ENCODE data around the gene PGPEP1. TPM values are rescaled to one million over a fixed set of nuclear protein-coding genes. Genes with fewer than 3 reads are reported as not detected.
"Not testable (repeated sequence)": the region's sequence is repeated elsewhere in the genome, so short reads cannot be mapped to it uniquely, and the experiment has no call there.

Gene PGPEP1
- total and polyA plus RNA-seq, 5 donors from 2014 or later, result 6.7 to 39.4 (median 8.2) TPM

- H3K4me3 Mint-ChIP-seq, result peak overlapping the region; percentile 89 to 95 (median 93)
- H3K27me3 ChIP-seq (ENCODE audit: control insufficient read depth, insufficient read depth, low read length), result no peaks in the 10 kb centered on the region
- H3K4me1 ChIP-seq (ENCODE audit: control insufficient read depth, insufficient read depth, low read length, poor library complexity, severe bottlenecking), result peaks cover 16% of the 10 kb centered on the region
- ATAC-seq (ENCODE audit: low read depth in 2 of 2), result peak; percentile 76 to 79
- peak overlapping the region; percentile 66 for H3K27ac ChIP-seq (ENCODE audit: insufficient read depth, low read length, poor library complexity, severe bottlenecking)
- no peaks in the 10 kb centered on the region for H3K9me3 ChIP-seq (ENCODE audit: control insufficient read depth in 2 of 2, low read length in 2 of 2)
- H3K36me3 ChIP-seq (ENCODE audit: control insufficient read depth, insufficient read depth, low read length), result peaks cover 2% of the 10 kb centered on the region
- H3K4me1 Mint-ChIP-seq, result peaks cover 5 to 32% (median 18%) of the 10 kb centered on the region in 4 donors
- H3K9me3 Mint-ChIP-seq, result peaks cover 0 to 1% (median 0%) of the 10 kb centered on the region in 7 donors
- peak overlapping the region; percentile 79 to 93 (median 91) for H3K27ac Mint-ChIP-seq
- DNase-seq, result peak; percentile 40 to 77 (median 43)
- no peaks in the 10 kb centered on the region for H3K27me3 Mint-ChIP-seq
- H3K36me3 Mint-ChIP-seq, result peaks cover 20% of the 10 kb centered on the region
- H3K4me3 ChIP-seq (ENCODE audit: low read depth, low read length), result peak overlapping the region; percentile 56
Measured at GRCh38 chr19:18340990-18341868, 831 bp downstream of the PGPEP1 start.

GRCh38 chr19:18342090-18342632 is 1.8 kb downstream of the PGPEP1 start:
- H3K4me3 Mint-ChIP-seq, result peak overlapping the region; percentile 89 to 95 (median 93)
- Histone ChIP-seq H3K36me3 (ENCODE audit: control insufficient read depth, insufficient read depth, low read length) (peaks cover 2% of the 10 kb centered on the region), H3K4me1 (ENCODE audit: control insufficient read depth, insufficient read depth, low read length, poor library complexity, severe bottlenecking) (peaks cover 16% of the 10 kb centered on the region), H3K27me3 (ENCODE audit: control insufficient read depth, insufficient read depth, low read length) (no peaks in the 10 kb centered on the region), H3K27ac (ENCODE audit: insufficient read depth, low read length, poor library complexity, severe bottlenecking) (no peak overlapping the region), H3K9me3 (ENCODE audit: control insufficient read depth in 2 of 2, low read length in 2 of 2) (no peaks in the 10 kb centered on the region), H3K4me3 (ENCODE audit: low read depth, low read length) (no peak overlapping the region)
- peaks cover 5 to 34% (median 21%) of the 10 kb centered on the region in 4 donors for H3K4me1 Mint-ChIP-seq
- peak overlapping the region; percentile 20 to 88 (median 79) for H3K27ac Mint-ChIP-seq
- no peak for ATAC-seq (ENCODE audit: low read depth in 2 of 2)
- peaks cover 0 to 1% (median 0%) of the 10 kb centered on the region in 7 donors for H3K9me3 Mint-ChIP-seq
- peaks cover 23% of the 10 kb centered on the region for H3K36me3 Mint-ChIP-seq
- DNase-seq, result no peak
- H3K27me3 Mint-ChIP-seq, result no peaks in the 10 kb centered on the region

- Histone ChIP-seq H3K4me3 (ENCODE audit: low read depth, low read length) (no peak overlapping the region), H3K36me3 (ENCODE audit: control insufficient read depth, insufficient read depth, low read length) (peaks cover 2% of the 10 kb centered on the region), H3K27me3 (ENCODE audit: control insufficient read depth, insufficient read depth, low read length) (no peaks in the 10 kb centered on the region), H3K9me3 (ENCODE audit: control insufficient read depth in 2 of 2, low read length in 2 of 2) (no peaks in the 10 kb centered on the region), H3K4me1 (ENCODE audit: control insufficient read depth, insufficient read depth, low read length, poor library complexity, severe bottlenecking) (peaks cover 15% of the 10 kb centered on the region), H3K27ac (ENCODE audit: insufficient read depth, low read length, poor library complexity, severe bottlenecking) (no peak overlapping the region)
- DNase-seq (no peak), ATAC-seq (ENCODE audit: low read depth in 2 of 2) (no peak)
- Mint-ChIP-seq H3K27ac (no peak overlapping the region), H3K36me3 (peaks cover 26% of the 10 kb centered on the region), H3K9me3 (peaks cover 0 to 1% (median 0%) of the 10 kb centered on the region in 7 donors), H3K4me3 (no peak overlapping the region), H3K4me1 (peaks cover 5 to 37% (median 23%) of the 10 kb centered on the region in 4 donors), H3K27me3 (no peaks in the 10 kb centered on the region)
Measured at GRCh38 chr19:18344582-18344950, 4.2 kb downstream of the PGPEP1 start.

GRCh38 chr19:18345296-18345695 is 4.9 kb downstream of the PGPEP1 start:
- Mint-ChIP-seq H3K36me3 (peaks cover 29% of the 10 kb centered on the region), H3K27me3 (no peaks in the 10 kb centered on the region), H3K4me1 (peaks cover 5 to 30% (median 21%) of the 10 kb centered on the region in 4 donors), H3K9me3 (peaks cover 0 to 1% (median 0%) of the 10 kb centered on the region in 7 donors), H3K4me3 (peak overlapping the region in 1 of 4 donors; percentile 55), H3K27ac (no peak overlapping the region)
- peaks cover 2% of the 10 kb centered on the region for H3K36me3 ChIP-seq (ENCODE audit: control insufficient read depth, insufficient read depth, low read length)
- H3K27ac ChIP-seq (ENCODE audit: insufficient read depth, low read length, poor library complexity, severe bottlenecking), result no peak overlapping the region
- ATAC-seq (ENCODE audit: low read depth in 2 of 2), result no peak
- H3K9me3 ChIP-seq (ENCODE audit: control insufficient read depth in 2 of 2, low read length in 2 of 2), result no peaks in the 10 kb centered on the region
- H3K4me3 ChIP-seq (ENCODE audit: low read depth, low read length), result no peak overlapping the region
- peaks cover 7% of the 10 kb centered on the region for H3K4me1 ChIP-seq (ENCODE audit: control insufficient read depth, insufficient read depth, low read length, poor library complexity, severe bottlenecking)
- DNase-seq, result no peak
- H3K27me3 ChIP-seq (ENCODE audit: control insufficient read depth, insufficient read depth, low read length), result no peaks in the 10 kb centered on the region

GRCh38 chr19:18346091-18346490 is 5.7 kb downstream of the PGPEP1 start:
- Mint-ChIP-seq H3K9me3 (peaks cover 0 to 1% (median 0%) of the 10 kb centered on the region in 7 donors), H3K4me3 (peak overlapping the region in 2 of 4 donors; percentile 5 to 55), H3K4me1 (peaks cover 5 to 33% (median 20%) of the 10 kb centered on the region in 4 donors), H3K27ac (peak overlapping the region in 1 of 3 donors; percentile 60), H3K36me3 (peaks cover 32% of the 10 kb centered on the region), H3K27me3 (no peaks in the 10 kb centered on the region)
- Histone ChIP-seq H3K27me3 (ENCODE audit: control insufficient read depth, insufficient read depth, low read length) (no peaks in the 10 kb centered on the region), H3K27ac (ENCODE audit: insufficient read depth, low read length, poor library complexity, severe bottlenecking) (no peak overlapping the region), H3K36me3 (ENCODE audit: control insufficient read depth, insufficient read depth, low read length) (peaks cover 2% of the 10 kb centered on the region), H3K9me3 (ENCODE audit: control insufficient read depth in 2 of 2, low read length in 2 of 2) (no peaks in the 10 kb centered on the region), H3K4me1 (ENCODE audit: control insufficient read depth, insufficient read depth, low read length, poor library complexity, severe bottlenecking) (peaks cover 3% of the 10 kb centered on the region), H3K4me3 (ENCODE audit: low read depth, low read length) (no peak overlapping the region)
- no peak for DNase-seq
- ATAC-seq (ENCODE audit: low read depth in 2 of 2), result no peak

- DNase-seq (no peak), ATAC-seq (ENCODE audit: low read depth in 2 of 2) (no peak)
- no peaks in the 10 kb centered on the region for H3K9me3 ChIP-seq (ENCODE audit: control insufficient read depth in 2 of 2, low read length in 2 of 2)
- Mint-ChIP-seq H3K27ac (no peak overlapping the region), H3K9me3 (peaks cover 0 to 1% (median 0%) of the 10 kb centered on the region in 7 donors), H3K4me3 (no peak overlapping the region), H3K36me3 (peaks cover 28% of the 10 kb centered on the region), H3K4me1 (peaks cover 0 to 17% (median 9%) of the 10 kb centered on the region in 4 donors), H3K27me3 (no peaks in the 10 kb centered on the region)
- H3K4me3 ChIP-seq (ENCODE audit: low read depth, low read length), result no peak overlapping the region
- peaks cover 2% of the 10 kb centered on the region for H3K36me3 ChIP-seq (ENCODE audit: control insufficient read depth, insufficient read depth, low read length)
- no peaks in the 10 kb centered on the region for H3K4me1 ChIP-seq (ENCODE audit: control insufficient read depth, insufficient read depth, low read length, poor library complexity, severe bottlenecking)
- H3K27me3 ChIP-seq (ENCODE audit: control insufficient read depth, insufficient read depth, low read length), result no peaks in the 10 kb centered on the region
- H3K27ac ChIP-seq (ENCODE audit: insufficient read depth, low read length, poor library complexity, severe bottlenecking), result no peak overlapping the region
Measured at GRCh38 chr19:18348171-18348570, 7.8 kb downstream of the PGPEP1 start.

- Mint-ChIP-seq H3K4me1 (peaks cover 0 to 16% (median 10%) of the 10 kb centered on the region in 4 donors), H3K36me3 (peaks cover 32% of the 10 kb centered on the region)
- H3K4me1 ChIP-seq (ENCODE audit: control insufficient read depth, insufficient read depth, low read length, poor library complexity, severe bottlenecking); H3K4me3 Mint-ChIP-seq; H3K4me3 ChIP-seq (ENCODE audit: low read depth, low read length); H3K27me3 ChIP-seq (ENCODE audit: control insufficient read depth, insufficient read depth, low read length); H3K9me3 ChIP-seq (ENCODE audit: control insufficient read depth in 2 of 2, low read length in 2 of 2); ATAC-seq (ENCODE audit: low read depth in 2 of 2); H3K27ac ChIP-seq (ENCODE audit: insufficient read depth, low read length, poor library complexity, severe bottlenecking); H3K36me3 ChIP-seq (ENCODE audit: control insufficient read depth, insufficient read depth, low read length); DNase-seq; H3K27ac Mint-ChIP-seq; H3K27me3 Mint-ChIP-seq; H3K9me3 Mint-ChIP-seq: not testable (repeated sequence)
Measured at GRCh38 chr19:18348818-18349339, 8.5 kb downstream of the PGPEP1 start.

Data from CD4-positive, CD25-positive, alpha-beta regulatory T cell (primary cell).